ENCODE measurements around the gene SRRM3. TPM values are rescaled to one million over a fixed set of nuclear protein-coding genes. Genes with fewer than 3 reads are reported as not detected.
"Not testable (repeated sequence)": the region's sequence is repeated elsewhere in the genome, so short reads cannot be mapped to it uniquely, and the experiment has no call there.

Gene SRRM3
- polyA plus RNA-seq, 1 donor, result 0.63 TPM

DNA sequence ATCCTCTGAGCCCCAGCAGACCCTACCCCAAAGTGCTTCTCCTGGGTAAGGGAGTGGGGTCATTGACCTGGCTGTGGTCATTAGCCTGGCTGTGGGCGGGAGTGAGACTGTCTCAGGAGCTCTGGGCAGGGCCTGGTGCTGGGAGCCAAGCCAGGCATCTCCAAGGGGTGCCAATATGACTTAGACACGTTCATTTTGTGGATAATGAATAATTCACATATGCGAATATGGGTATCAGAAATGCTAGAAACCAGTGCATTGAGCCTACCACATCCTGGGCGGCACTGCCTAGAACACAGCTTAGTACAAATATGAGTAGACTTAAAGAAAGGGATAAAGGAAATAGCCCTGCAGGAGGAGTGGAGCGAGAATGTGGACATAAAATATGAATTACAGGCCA is 14.4 kb upstream of the SRRM3 start:
- DNase-seq (ENCODE audit: low read depth), result no peak

DNA sequence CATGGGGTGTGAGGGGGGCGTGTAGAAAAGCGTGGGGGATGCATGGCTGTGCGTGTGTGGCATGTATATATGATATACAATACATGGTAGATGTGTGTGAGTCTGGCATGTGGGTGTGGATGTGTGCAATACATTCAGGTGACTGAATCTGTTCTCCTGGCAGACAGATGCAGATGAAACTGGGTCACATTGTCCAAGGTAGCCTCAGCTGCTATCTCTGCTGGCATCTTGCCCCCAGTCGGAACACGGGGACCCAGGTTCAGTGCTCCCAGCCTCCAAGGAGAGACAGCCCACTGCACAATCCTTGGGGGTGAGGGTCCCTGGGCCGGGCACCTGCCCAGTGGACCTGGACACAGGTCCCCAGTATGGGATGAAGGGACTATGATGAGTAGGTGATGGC is 12.4 kb upstream of the SRRM3 start:
- DNase-seq (ENCODE audit: low read depth), result no peak

DNA sequence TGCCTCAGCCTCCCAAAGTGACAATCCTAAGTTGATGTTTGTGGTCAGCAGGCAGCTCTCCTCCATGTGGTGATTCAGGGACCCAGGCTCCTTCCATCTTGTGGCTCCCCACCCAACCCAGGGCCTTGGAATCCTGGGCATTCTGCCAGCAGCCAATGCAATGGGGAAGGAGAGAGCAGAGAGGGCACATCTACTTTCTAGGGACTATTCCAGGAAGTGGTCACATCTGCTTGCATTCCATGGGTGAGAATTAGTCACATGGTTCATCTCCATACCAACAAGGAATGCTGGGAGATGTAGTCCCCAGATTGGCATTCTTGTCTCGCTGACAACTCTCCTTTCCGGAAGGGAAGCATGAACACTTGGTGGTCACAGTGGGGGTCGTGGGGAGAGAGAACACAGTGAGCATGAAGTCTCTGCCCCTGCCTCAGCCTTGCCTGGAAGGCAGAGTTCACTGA is 9.9 kb upstream of the SRRM3 start:
- DNase-seq (ENCODE audit: low read depth), result no peak

DNA sequence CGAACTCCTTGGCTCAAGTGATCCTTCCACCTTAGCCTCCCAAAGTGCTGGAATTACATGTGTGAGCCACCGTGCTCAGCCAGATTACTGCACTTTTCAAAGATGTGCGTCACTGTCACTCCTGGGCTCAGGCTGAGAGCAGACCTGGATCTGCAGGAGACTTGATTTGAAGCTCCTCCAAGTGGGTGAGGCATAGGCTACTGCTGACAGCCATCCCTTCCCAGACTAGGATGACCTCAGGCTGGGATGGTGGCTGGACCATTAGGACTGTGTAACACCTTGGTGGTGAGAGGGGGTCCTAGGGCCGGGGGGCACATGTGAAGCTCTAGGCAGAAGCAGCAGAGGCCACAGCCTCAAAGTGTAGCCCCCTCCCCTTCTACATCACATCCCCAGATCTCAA is 8.2 kb upstream of the SRRM3 start:
- DNase-seq (ENCODE audit: low read depth), result no peak

DNA sequence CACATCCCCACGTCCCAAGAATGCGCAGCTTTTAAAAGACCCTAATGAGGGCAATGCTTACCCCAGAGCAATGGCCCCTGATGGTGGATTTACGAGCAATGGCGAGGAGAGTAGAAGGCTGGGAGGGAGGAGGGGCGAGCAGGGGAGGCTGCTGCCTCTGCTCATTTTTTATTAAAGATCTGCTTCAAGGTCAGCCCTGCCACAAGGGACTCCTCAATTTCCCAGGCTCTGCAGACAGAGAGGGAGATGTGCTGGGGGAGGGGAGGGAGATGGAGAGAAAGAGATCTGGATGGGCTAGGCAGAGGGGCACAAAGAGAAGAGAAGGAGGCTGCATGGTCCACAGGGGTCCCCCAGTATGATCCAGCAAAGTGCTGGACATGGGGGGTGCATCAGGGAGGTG is 7.8 kb upstream of the SRRM3 start:
- no peak for DNase-seq (ENCODE audit: low read depth)

DNA sequence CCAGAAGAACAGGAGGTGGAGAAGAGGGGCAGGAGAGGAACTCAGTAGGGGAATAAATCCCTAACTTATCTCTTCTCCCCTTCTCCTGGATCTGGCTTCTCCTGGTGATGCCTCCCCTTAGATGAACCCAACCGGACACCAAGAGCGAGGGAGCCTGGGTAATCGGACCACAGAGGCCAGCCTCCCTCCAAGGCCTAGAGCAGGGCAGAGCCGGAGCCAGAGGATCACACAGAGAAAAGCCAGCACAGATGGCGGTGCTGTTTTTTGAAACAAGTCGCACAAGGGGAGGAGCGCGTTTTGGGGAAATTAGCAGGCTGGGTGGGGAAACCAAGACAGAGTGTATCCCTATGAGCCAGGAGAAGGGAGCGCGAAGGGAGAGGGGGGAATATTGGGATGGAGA is 4.9 kb upstream of the SRRM3 start:
- no peak for DNase-seq (ENCODE audit: low read depth)

- no peak for DNase-seq (ENCODE audit: low read depth)
These were observed 3.5 kb upstream of the SRRM3 start for GRCh38 chr7:76198202-76198601.

GRCh38 chr7:76202666-76203030 is 952 bp downstream of the SRRM3 start:
- DNase-seq (ENCODE audit: low read depth), result no peak

DNA sequence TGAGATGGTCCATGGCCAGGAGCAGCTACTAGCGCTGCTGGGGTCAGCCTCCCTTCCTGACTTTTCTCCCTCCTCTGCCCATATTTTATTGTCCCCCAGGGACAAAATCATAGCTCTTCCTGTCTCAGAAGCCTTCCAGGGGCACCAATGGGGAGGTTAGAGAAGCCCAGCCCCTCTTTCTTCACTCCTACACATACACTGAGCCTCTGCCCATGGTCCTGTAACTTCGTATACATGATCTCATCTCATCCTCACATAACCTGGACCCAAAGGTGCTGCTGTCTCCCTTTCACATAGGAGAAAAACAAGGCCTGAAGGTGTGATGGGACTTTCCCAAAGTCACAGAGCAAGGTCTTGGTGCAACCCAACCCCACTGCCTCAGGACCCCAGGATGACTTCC is 2.5 kb downstream of the SRRM3 start:
- DNase-seq (ENCODE audit: low read depth), result no peak

- DNase-seq (ENCODE audit: low read depth), result no peak
These were observed 4.9 kb downstream of the SRRM3 start for GRCh38 chr7:76206633-76207032.

DNA sequence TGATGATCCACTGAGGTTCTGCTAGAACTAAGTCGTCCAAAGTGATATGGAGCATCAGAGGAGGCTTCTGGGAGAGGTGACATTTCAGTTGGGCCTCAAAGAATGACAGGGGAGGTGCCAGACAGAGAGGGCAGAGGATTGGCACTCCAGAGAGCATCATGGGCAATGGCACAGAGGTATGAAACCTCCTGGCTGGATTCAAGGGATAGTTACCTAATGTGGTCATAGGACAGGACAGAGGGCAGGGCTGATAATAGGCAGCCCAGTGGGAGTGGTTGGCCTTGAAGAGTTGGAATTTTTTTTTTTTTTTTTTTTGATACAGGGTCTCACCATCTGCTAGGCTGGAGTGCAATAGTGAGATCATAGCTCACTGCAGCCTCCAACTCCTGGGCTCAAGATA is 7.6 kb downstream of the SRRM3 start:
- DNase-seq (ENCODE audit: low read depth), result no peak

- no peak for DNase-seq (ENCODE audit: low read depth)
These were observed 9.5 kb downstream of the SRRM3 start for GRCh38 chr7:76211216-76211615.

GRCh38 chr7:76215349-76215748 is 13.7 kb downstream of the SRRM3 start:
- DNase-seq (ENCODE audit: low read depth), result not testable (repeated sequence)

- DNase-seq (ENCODE audit: low read depth), result no peak
These were observed 14.8 kb downstream of the SRRM3 start for GRCh38 chr7:76216381-76217082.

GRCh38 chr7:76217942-76218566 is 16.4 kb downstream of the SRRM3 start:
- no peak for DNase-seq (ENCODE audit: low read depth)

- DNase-seq (ENCODE audit: low read depth), result no peak
These were observed 18.7 kb downstream of the SRRM3 start for GRCh38 chr7:76220185-76221057.

GRCh38 chr7:76222333-76222732 is 20.6 kb downstream of the SRRM3 start:
- no peak for DNase-seq (ENCODE audit: low read depth)

- no peak for DNase-seq (ENCODE audit: low read depth)
These were observed 21.1 kb downstream of the SRRM3 start for GRCh38 chr7:76222839-76223238.

- DNase-seq (ENCODE audit: low read depth), result no peak
These were observed 21.7 kb downstream of the SRRM3 start for GRCh38 chr7:76223286-76223972.

DNA sequence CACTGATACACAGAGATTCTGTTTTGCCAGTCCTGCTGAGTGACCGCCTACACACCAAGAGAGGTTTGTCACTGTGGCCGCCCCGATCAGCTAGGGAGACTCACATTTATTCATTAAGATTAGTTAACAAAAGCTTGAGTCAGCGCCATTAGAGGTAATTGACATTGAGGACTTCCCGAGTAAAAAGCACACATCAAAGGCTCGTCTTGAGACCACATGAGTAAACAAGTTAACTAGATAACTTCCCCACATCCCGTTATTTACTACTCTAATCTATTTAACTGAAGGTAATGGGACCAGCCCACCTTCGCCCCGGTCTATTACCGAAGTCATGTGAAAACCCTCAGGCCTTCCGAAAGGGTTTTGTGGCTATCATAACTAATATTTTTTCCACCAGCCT is 23.0 kb downstream of the SRRM3 start:
- no peak for DNase-seq (ENCODE audit: low read depth)

- DNase-seq (ENCODE audit: low read depth), result no peak
These were observed 23.7 kb downstream of the SRRM3 start for GRCh38 chr7:76225379-76225778.

DNA sequence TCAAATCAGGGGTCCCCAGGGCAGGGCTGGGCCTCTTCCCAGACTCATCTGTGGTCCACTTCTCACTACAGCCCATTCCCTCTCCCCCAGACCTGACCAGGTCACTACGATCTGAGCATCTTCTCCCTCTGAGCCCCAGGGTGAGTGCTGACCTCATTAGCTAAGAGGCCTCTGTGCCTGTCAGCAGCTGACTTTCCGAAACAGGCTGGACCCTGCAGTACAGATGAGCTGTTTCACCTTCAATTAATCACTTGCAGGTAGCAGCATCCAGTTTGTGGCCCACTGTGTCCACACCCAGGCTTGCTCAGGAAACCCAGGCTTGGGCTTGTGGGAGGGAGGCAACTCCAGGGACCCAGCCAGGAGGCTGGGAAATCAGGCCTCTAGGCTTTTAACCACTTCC is 24.3 kb downstream of the SRRM3 start:
- no peak for DNase-seq (ENCODE audit: low read depth)

All from forelimb muscle (tissue), 1 donor.